NCI-H82 (cell line): ENCODE results near the gene TRMT61A.
A peak's percentile ranks its signal among the peaks of the same experiment; 100 is the strongest.

ENCODE experiments used
- DNase-seq: peaks from one replicate; lab custom pipeline; 2025; lab: John Stamatoyannopoulos, UW

The TRMT61A gene

DNA sequence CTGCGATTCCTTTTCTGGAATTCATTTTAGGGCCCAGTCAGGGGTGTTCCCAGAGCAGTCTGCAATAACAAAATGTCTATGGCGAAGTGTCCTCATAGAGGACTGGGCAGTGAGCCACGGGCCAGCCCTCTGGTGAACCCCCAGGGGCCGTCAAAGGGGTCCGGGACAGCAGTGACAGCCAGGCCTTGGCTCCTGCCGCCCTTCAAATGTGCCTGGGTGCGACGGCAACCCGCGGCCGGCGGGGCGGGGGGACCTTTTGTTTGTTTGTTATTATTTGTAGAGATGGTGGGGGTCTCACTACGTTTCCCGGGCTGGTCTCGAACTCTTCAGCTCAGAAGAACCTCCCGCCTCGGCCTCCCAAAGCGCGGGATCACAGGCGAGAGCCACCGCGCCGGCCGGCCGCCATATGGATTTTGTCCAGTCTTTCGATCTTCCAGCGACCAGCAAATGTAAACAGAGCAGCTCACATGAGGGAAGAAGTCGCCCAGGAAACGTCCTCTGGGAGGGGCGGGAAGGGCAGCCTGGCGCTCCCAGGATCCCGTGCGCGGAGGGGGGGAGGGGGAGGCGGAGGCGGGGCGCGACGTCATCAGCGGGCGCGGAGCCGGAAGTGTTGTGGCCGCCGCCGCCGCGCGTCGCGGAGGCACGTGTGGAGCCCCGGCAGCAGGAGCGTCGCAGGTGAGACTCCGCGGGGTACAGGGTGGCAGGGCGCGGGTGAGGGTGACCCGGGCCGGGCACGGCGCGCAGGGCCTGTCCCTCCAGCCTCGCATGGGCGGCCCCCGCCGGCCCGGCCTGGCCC, at the start of gene TRMT61A:
TRMT61A (plus strand) TSS at position 610 of the 796 bp plus-strand sequence. CDS start 783 bp downstream, outside the sequence.
- DNase-seq = peak; percentile 91

DNA sequence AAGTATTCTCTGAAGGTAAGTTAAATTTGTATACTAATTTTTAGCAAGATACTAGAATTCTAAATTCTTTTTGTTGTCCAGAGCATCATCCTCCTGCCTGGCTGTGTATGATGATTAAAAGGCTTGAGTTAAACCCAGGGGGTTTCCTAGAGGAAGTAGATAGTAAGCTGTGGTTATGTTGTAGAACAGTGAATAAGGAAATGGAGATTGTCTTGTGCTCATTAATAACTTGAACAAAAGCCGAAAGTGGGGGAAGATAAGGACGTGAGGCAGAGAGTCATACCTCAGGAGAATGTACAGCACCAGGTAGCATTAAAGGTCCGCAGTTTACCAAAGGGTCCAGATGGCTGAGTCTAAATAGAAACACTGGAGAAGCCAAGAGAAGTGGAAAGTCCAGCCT, 48.4 kb upstream of the TRMT61A start:
- no peak for DNase-seq

DNA sequence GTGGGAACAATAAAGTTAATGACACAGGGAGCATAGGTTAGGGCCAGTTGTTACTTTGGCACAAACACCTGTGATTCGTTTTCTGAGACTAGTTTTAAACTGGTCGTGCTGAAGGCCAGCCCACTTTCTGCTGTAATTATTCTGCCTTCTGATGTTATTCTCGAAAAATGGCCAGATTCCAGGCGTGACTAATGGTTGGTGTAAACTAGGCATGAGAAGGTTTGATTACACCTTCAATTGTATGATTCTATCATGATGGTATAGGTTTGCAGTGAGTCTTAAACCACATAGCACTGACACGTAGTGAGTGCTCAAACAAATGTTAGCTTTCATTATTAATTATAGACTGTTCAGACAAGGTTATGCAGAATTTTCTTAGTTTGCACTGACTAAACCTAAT, 45.4 kb upstream of the TRMT61A start:
- no peak for DNase-seq

DNA sequence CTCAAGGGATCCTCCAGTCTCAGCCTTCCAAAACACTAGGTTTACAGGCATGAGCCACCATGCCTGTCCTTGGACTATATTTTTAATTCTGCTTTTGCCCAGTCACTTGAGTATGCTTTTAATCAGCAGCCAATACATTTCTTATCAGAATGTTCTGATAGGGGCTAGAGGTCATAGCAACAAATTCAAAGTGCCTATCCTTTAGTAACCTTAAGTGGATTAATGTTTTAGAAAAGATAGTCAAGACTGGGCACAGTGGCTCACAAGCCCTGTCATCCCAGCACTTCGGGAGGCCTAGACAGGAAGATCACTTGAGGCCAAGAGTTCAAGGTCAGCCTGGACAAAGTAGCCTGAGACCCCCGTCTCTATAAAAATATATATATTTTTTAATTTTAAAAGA, 43.5 kb upstream of the TRMT61A start:
- DNase-seq = no peak

DNA sequence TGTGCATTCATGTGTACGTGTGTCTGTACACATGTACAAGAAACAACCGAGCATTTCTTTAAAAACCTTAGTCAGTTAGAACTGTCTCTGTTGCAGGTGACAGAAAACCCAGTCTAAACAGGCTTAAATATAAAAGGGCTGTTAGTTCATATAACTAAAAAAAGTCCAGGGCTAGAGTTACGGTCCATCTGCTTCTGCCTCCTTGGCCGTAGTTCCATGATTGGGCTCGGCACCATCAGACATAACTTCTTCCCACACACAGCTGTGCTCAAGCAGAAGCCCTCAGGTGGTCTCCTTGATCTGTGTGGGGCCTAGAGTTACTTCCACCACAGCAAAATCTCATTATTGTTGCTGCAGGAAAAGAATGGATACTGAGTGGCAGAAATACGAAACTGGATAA, 40.9 kb upstream of the TRMT61A start:
- DNase-seq = no peak

DNA sequence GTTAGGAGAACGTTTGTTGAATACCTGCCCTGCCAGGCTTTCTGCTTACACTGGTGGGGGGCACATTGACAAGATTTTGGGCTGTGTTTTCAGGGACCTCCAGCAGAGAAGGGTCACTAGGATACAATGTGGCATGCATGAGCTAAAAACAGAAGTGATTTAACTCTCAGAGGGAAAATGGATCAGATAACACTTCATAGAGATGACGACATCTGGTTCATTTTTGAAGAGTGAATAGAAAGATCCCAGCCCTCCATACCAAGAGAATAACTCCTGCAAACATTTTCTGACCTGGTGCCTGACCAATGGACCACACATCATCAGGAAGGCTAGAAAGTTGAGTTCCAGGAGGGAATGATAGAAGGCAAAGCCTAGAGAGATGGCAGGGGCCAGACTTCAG, 40.0 kb upstream of the TRMT61A start:
- no peak for DNase-seq

DNA sequence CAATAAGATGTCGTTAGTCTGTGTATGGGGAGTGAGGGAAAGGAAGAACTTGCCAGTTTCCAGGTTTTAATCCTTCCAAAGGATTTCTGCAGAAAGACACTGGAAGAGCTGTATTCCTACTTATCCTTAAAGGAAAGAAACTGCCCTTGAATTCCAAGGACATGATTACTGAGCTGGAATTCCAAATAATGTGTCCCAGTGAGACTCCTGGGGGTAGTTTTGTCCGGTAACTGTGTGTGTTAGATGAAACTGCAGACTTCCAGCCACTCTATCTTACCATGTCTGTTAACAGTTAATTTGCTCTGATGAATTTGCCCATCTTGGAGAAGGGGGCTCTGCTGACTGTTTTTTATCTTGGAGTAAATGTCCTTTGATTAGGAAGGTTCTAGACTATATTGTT, 39.4 kb upstream of the TRMT61A start:
- no peak for DNase-seq

DNA sequence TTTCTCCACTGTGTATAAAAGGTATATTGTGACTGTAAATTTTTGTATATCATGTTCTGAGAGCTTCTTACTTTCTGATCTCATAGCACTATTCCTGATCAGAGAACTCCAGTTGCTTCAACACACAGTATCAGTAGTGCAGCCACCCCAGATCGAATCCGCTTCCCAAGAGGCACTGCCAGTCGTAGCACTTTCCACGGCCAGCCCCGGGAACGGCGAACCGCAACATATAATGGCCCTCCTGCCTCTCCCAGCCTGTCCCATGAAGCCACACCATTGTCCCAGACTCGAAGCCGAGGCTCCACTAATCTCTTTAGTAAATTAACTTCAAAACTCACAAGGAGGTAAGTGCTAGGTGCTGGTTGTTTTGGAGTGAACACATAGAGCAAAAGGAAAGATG, 37.3 kb upstream of the TRMT61A start:
- DNase-seq = no peak

DNA sequence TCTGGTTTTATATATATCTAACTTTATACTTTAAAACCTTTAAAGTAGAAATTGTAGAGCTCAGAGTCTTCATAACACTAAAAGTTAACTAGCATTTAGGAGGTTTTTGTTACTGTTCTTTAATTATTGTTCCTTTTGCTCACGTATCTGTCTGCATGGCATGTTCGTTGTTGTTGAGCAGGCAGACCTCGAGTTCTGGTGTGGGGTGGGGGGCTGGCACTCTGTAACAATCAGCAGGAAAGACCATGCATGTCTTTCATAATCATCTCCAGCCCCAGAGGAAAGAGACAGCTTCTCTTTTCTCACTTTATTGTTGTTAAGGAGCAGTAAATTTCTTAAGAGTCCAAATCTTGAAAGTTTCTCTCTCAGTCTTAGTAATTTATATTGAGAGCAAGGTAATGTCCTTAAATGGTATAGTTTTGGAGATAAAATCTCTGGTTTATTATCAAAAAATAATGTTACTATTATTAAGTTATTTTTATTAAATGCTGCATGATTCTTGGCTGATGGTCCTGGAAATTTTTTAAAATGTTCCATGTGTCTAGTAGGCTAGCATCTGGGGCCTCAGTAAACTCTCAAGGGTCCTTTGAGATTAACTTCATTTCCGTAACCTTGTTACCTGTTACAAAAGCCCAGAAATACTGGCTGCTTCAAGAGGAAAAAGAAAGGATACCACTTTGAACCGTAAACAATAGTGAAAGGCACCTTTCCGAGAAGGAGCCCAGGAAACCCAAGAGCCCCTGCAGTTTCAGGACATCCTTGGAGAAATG, 36.7 kb upstream of the TRMT61A start:
- no peak for DNase-seq

DNA sequence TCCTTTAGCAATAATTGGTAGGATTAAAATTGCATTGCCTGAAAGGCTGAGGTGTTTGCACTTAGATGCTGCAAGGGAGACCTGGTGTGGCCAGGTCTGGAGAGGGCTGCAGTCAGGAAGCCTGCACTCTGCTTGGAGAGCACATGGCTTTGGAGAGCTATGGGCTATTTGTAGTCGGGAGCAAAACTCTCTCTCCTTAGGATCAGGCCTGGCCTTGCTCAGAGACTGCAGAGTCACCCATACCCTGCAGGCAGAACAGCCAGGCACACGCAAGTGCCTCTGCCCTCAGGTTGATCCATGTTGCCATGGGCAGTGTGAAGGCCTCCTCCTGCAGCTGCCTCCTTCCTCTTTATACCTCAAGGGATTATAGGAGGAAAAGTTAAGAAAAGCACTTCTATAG, 33.1 kb upstream of the TRMT61A start:
- DNase-seq = no peak

DNA sequence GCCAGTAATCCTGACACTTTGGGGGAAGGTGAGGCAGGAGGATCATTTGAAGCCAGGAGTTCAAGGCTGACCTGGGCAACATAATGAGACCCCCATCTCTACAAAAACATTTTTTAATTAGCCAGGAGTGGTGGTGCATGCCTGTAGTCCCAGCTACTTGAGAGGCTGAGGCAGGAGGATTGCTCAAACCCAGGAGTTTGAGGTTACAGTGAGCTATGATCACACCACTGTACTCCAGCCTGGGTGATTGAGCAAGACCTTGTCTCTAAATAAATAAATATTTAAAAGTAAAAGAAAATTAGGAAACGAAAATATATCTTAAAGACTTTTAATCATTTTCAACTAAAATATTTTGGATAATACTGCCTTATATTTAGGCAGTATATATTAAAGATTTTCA, 32.2 kb upstream of the TRMT61A start:
- DNase-seq = no peak

DNA sequence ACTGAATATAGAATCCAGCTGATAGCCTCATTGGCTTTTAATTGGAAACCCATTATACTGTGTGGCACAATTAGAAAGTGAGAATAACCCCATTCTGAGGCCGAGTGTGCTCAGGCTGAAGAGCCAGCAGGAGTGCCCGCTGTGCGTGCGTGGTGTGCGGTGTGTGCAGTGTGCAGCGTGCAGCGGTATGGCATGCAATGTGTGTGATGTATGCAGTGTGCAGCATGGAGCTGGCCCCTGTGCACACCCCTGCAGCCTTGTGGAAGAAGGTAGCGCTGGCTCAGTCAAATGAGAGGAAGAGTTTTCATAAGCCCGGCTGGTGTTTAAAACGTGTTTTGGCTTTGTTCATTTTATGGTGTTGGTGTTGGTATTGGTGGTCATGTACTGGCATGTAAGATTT, 29.3 kb upstream of the TRMT61A start:
- DNase-seq = no peak

DNA sequence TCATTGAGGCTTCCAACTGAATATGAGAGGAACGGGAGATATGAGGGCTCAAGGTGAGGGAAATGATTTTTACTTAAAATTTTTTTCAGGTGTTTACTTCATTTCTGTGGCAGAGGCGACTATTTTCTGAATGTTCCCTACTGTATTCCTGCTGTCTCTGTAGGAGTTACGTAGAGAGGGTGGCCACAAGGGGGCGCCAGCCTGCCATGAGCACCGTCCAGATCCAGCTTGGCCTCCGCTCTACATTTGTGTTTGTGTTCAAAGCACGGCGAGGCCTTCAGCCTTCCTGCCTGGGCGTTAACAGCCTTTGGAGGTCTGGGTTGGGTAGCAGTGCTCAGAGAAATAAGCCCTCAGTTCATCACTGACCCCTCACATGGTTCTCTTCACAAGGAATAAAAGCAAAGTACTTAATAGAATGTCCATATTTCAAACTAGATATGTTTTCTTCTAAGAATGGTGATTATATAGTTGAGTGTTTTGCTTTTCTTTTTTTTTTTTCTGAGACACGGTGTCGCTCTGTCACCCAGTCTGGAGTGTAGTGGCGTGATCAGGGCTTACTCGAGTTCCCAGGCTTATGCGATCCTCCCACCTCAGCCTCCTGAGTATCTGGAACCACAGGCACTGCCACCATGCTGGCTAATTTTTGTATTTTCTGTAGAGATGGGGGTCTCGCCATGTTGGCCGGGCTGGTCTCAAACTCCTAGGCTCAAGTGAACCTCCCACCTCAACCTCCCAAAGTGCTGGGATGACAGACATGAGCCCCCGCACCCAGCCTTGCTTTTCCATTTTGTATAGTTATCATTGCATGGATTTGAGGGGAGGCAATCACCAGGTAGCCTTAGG, 28.6 kb upstream of the TRMT61A start:
- DNase-seq = peak; percentile 85

DNA sequence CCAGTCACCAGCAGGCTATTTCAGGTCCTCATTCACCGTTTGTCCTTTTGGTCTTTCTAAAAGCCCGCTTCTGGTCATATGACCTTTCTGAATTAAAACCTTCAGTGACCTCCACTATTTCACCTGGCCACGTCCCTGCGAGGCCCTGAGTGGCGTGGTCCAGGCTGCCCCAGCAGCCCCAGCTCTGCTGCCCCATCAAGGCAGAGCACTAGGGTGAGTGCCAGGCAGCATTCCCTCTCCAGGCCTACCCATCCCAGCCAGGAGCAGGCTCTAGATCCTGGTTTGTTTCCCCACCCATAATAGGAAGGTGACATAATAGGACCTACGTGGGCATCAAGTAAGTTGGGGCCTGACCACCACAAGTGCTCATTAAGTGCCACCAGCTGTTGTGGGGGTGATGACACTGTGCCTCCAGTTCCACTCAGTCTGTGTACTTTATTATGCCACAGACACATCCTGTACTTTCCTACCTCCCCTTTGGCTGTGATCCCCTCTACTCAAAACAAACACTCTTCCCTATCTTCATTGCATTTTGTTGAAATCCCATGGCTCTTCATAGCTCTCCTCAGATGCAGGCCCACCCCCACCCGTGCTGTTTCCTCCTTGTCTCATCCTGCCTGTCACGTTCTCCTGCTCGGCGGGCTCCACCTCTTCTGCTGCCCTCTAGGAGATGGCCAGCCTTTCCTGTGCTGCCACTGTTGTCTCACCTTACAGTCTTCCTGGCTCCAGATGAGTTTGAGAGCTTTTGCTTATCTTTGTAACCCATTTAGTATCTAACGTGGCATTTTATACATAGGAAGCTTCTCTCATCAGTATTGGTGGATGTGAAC, 27.7 kb upstream of the TRMT61A start:
- no peak for DNase-seq

DNA sequence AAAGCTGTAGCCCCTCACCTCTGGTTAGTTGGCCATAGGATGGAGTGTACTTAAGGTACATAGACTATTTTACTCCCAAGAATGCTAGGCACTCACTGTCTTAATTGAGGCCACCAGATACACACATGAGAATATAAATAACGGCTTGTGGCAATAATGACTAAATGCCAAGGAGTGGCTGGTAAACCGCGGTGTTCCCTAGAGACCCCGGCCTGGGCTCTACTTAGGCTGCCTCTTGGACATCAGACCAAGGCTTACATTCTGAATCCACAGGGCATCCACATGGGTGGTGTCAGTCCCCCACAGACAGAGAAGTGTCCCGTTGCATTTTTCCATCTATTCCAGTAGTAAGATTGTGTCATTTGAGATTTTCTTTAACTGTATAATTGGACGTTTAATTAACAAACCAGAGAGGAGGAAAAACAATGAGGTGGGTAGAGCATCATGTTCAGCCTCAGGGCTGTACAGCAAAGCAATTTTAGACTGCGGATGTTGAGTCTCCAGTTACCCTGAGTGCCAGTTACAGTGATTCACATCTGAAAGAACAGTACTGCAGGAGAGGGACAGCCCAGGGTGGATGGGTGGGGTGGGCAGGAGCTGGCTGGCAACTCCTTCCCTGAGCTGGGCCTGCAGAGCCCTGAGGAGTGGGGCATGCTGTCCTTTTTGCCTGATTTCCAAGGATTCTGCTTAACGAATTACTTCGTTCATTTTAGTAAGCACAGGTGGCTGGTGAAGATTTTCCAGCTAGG, 26.9 kb upstream of the TRMT61A start:
- no peak for DNase-seq

DNA sequence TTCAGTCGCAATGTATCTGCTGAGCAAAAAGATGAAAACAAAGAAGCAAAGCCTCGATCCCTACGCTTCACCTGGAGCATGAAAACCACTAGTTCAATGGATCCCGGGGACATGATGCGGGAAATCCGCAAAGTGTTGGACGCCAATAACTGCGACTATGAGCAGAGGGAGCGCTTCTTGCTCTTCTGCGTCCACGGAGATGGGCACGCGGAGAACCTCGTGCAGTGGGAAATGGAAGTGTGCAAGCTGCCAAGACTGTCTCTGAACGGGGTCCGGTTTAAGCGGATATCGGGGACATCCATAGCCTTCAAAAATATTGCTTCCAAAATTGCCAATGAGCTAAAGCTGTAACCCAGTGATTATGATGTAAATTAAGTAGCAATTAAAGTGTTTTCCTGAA, 26.1 kb upstream of the TRMT61A start:
- no peak for DNase-seq

DNA sequence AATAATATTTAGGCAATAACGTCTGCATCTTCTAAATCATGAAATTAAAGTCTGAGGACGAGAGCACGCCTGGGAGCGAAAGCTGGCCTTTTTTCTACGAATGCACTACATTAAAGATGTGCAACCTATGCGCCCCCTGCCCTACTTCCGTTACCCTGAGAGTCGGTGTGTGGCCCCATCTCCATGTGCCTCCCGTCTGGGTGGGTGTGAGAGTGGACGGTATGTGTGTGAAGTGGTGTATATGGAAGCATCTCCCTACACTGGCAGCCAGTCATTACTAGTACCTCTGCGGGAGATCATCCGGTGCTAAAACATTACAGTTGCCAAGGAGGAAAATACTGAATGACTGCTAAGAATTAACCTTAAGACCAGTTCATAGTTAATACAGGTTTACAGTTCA, 25.7 kb upstream of the TRMT61A start:
- DNase-seq = no peak

DNA sequence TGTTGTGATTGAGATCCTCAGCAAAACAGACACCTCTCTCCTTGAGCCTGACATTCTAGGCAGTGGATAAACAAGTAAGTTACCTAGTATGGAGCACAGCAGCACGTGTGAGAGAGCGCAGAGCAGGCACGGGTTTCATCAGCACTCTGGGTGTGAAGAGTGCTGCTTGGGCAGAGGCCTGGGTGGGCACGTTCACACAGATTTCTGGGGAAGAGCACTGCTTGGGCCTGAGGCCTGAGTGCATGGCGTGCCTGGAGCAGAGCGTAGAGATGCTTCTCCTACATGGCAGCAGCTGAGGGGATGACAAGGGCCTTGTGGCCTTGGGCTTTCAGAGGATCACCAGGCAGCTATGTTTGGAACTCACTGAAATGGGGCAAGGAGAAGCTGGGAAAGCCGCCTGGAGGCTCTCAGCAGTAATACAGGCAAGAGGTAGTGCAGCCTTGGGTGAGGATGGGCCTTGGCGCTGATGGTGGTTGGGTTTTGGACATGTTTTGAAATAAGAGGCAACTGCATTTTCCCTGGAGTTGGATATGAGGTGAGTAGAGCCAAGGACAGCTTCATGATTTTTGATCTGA, 23.9 kb upstream of the TRMT61A start:
- no peak for DNase-seq

DNA sequence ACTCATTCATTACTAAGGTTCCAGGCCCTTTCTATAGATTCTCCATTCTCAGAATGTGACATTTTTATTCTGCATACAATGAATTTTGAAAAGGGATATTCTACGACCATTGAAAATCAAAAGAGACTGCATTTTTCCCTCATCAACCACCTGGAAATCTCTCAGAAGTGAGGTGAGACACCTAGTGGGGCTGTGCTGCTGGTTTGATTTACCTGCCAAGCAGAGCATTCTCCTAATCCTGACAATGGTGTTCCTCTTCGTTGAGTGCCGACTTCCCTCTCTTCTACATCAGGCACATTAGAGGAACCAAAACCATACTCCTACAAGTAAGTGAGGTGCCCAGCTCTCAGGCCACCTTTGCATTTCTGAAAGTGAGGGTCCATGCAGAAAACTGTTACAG, 21.2 kb upstream of the TRMT61A start:
- DNase-seq = no peak

DNA sequence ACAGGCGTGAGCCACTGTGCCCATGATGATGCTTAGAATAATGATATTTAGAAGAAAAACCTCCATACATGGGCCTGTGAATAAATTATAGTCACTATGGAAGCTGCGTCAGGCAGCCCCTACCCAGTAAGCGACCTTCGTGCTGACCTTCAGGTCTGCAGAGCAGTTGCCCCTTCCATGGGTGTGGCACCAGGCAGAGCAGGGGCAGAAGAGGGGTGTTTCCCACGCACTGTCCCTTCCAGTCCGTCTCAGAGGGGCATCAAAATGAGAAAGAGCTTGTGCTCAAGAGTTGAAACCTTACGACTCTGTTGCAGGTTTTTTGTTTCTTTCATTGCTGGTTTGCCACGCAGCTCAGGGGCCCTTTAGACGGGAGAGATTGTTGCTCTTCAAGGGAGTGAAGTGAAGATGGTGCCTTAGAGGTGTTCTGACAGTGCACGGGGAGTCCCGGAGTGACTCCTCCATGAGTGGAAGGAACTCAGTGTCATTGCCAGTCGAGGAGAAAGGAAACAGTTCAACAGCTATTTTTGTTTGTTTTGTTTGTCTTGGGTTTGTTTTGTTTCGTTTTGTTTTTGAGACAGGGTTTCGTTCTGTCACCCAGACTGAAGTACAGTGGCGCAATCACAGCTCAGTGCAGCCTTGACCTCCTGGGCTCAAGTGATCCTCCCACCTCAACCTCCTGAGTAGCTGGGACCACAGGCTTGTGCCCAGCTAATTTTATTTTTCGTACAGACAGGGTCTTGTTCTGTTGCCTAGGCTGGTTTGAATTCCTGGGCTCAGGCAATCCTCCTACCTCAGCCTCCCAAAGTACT, 20.3 kb upstream of the TRMT61A start:
- no peak for DNase-seq
